Measurements from ENCODE around the gene LGALSL.

The LGALSL gene

DNA sequence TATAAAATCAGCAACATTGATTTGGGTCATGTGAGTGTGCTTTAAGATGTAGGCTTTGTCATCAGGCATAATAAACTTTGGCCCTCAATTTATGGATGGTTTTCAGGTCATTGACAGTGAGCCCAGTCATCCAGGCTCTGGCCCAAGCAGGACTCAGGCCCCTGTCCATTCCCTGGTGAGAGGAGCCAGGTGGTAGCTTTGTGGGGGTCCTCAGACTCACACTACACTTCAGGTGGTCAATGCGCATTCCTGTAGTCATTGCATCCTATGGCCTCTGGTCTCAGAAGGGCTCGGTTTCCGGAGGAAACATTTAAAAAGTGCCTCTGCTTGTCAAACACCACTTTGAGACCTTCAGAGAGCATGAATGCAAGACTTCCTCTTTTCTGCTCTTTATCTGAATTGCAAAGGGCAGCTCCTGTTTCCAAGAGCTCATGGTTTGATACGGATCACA is 20.2 kb downstream of the LGALSL start:
- no peak for DNase-seq

DNA sequence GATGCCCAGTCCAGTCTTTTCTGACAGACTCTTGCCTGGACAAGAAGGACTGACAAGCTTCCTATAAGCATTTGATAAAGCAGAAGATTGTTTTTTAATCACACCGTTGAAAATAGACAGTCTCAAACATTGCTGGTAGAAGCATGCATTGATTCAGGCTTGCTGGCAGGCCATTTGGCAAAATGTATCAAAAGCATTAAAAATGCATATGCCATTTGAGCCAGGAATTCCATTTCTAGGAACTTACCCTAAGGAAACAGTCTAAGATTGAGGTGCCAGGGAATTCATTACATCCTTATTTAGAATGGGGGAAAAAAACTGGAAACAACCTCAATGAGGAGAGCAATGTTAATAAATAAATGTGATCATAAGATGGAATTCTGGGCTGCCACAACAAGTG is 20.7 kb downstream of the LGALSL start:
- DNase-seq, result no peak

DNA sequence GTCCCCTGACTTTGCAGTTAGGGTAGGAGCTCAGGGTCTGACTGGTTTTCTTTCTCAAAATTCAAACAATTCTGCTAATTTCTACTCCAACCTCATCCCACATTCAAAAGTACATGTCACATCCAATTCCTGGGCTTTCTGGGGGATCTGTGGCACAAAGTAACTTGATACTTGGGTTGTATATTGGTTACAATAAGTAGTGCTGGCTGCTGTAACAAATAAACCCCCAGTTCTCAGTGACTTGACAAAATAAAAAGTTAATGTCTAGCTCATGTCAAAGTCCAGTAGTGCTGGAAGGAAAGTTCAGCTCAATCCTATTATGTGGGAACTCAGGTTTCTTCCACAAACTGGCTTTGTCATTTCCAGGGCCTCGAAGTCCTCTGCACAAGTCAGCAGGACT is 23.1 kb downstream of the LGALSL start:
- no peak for DNase-seq

DNA sequence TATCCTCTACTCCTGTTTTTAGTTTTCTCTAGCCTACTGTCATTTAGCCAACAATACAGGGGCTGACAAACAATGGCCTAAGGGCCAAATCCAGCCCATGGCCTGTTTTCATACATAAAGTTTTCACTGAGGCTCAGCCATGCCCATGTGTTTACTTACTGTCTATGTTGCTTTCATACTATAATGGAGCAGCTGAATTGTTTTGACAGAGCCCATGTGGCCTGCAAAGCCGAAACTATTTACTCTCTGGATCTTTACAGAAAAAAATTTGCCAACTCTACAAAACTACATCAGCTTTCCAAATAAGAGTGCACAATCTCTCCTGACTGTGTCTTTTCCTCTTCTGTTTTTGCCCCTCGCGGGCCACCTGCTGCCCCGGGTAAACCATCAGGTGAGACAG is 24.0 kb downstream of the LGALSL start:
- DNase-seq, result no peak

DNA sequence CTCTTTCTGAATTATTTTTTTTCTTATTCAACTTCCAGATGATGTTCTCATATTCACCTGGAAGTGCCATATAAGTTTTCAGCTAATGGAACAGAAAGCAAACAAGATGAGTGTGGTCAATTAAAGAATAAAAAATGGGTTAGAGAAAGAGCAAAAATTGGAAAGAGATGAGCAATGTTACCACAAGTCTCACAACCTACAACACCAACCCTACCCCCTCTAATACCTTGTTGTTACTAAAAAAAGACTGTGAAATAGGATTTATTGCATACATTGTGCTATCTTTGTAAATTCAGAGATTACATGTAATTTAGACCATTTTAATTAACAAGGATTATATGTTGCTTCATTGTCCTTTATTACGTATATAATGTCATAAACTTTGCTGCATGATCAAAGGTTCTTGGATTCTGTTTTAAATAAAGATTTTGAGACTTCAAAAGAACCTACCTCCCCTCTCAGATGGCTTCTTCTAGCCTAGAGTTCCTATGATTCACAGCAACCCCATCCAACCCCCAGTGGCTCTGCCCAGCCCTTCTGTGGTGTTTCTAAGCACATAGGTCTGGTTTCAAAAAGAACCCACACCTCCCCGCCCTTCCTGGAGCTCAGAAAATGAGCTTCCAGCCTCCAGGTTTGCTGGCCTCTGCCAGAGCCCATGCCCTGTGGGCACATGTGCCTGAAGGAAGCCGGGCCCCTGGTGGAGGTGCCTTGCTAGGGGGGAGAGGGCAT is 24.7 kb downstream of the LGALSL start:
- DNase-seq, result no peak

DNA sequence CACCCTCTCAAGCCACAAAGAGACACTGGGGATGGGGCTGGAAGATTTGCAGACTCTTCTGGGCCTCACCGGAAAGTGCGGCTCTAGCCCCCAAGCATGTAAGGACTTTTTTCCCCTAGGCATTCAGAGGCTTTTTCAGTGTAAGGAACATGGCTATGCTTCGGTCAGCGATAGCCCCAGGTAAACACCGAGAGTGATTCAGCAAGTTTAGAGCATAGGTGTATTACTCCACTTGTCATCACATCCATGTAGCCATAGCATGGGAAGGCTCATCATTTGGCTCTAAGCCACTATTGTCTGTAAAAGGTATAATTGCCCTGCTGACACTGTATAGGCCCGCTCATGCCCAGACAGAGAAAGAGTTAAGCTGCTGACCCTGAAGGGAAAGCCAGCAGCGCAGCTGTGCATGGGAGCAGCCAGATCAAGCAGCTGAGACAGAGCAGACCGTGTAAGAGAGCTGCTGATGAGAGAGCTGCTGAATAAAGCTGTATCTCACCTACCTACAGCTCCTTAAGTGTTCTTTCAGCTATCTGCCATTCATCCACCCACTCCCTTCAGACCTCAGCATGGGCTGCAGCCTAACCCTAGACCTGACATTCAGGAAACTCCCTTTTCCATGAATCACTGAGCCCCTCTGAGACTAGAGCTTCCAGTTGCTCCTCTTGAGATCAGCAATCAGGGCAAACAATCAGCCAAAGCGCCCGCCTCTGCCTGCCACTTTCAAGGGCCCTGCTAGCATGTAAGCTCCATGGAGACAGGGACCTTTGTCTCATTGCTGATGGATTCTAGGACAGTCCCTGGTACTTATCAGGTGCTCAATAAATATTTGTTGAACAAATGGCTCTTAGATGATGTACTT is 25.5 kb downstream of the LGALSL start:
- no peak for DNase-seq

DNA sequence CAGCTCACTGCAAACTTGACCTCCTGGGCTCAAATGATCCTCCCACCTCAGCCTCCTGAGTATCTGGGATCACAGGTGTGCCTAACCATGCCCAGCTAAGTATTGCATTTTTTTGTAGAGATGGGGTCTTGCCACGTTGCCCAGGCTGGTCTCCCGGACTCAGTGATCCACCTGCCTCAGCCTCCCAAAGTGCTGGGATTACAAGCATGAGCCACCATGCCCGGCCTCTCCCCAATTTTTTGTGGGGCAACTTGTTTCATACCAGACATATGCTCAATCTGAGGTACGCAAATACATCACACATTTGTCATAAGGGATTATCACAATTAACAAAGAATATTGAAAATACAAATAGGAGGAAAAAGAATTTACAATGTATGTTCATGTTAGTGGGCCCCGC is 27.7 kb downstream of the LGALSL start:
- no peak for DNase-seq

DNA sequence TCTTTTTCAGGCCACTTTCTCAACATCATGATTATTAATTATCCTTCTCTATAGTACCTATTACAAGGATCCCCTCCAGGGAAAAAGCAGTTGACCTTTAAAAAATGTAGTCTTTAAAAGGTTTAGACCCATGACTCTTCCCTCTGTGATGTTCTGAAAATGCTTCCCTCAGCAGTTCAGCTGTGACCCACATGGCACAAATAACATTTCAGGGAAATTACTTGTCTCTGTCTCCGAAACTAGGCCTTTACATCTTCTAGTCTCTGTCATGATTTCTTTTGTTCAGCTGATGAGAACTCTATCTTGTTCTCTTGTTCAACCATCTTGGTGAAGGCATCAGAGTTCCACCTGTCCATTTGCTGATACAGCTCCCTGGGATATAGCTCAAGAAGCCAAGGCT is 28.3 kb downstream of the LGALSL start:
- no peak for DNase-seq

DNA sequence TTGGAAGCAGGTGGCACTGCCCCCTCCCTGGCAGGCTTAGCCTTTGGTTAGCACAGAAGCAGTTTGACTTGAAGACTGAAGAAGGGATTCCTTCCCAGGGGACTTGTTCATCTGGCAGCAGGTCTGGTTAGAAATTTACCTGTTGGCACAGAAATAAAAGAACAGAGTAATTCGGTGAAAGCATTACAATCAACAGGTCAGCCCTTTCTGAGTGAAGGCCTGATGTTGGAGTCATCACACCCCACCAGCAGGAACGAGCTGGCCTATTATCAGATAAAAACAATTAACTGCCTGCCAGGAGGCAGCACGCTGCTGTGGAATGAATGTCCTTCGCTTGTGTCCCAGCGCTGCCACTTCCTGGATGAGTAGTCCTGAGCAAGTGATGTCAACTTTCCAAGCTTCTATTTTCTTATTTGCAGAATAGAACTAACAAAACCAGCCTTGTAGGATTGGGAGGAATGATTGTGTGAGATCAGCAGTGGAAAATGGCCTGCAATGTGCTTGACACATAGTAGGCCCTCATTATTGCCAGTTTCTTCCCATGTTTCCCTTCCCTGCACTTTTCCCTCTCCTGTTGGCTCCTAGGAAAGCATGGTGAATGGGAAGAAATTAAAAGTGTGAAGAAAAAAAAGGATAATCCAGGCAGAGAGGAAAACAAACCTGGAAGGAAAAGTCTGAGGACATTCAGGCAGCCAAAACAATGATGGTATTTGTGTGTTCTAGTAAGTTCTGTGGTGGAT is 29.0 kb downstream of the LGALSL start:
- no peak for DNase-seq

DNA sequence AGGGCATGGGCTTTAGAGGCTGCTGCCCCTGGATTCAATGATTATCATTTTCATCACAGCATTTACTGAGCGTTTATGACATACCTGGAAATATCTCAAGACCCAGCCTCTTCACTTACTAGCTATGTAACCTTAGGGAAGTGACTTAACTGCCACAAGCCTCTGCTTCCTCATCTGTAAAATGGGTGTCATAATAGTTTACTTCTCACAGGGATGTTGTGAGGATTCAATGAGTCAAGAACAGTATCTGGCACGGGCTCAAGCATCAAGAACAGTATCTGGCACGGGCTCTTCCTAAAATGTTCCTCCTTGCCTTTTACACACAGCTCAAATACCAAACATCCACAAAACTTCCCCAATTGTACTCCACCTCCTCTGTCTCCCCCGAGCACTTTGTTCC is 31.4 kb downstream of the LGALSL start:
- no peak for DNase-seq

DNA sequence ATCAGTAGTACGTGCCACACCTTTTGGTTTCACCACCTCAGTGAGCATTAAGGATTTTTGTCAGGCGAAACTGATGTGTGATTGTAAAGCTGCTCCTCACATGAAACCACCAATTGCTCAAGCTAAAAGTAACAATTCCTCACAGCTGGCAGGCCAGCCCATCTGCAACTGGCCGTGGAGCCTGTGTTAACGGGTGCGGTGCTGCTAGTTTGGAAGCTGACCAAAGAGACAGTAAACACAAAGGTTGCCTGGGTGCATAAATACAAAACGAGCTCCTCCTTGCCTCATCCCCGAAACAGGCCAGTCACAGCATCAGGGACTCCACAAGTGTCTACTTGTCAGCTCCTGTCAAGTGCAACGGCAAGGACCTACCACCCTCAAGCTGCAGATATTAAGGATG is 32.0 kb downstream of the LGALSL start:
- DNase-seq, result no peak

DNA sequence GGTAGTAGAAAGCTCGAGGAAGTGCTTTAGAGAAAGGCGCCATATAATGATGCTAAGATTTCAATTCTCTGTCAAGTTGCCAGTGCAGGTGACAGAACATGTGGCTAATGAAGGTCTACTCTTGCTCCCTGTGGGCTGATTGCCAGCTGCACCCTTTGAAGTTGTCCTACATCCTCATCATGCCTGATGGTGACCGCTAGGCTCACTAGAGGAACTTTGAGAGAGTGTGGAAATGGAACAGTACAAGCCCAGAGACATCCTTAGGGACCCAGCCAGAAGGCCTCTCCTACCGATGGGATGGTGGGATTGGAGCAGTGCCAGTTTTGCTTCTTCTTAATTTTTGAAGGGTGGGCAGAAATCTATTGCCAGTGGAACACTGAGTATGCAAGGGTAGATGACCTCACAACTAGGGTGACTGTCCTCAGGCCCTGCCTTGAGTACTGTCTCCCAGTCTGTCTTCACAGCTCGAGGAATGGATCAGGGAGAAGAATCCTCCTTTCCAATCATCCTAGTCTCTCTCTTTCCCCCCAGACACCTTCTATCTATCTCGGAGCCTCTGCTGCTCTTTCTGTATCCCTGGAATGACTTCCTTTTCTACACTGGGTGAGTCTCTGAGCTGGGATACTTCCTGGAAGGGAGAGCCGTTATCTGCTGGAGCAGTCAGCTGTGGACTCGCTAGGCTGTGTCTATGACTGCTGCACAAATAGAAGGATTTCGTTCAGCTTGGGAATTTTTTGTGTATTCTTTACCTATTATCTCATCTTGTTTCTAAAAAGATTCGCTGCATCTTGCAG is 33.5 kb downstream of the LGALSL start:
- no peak for DNase-seq

DNA sequence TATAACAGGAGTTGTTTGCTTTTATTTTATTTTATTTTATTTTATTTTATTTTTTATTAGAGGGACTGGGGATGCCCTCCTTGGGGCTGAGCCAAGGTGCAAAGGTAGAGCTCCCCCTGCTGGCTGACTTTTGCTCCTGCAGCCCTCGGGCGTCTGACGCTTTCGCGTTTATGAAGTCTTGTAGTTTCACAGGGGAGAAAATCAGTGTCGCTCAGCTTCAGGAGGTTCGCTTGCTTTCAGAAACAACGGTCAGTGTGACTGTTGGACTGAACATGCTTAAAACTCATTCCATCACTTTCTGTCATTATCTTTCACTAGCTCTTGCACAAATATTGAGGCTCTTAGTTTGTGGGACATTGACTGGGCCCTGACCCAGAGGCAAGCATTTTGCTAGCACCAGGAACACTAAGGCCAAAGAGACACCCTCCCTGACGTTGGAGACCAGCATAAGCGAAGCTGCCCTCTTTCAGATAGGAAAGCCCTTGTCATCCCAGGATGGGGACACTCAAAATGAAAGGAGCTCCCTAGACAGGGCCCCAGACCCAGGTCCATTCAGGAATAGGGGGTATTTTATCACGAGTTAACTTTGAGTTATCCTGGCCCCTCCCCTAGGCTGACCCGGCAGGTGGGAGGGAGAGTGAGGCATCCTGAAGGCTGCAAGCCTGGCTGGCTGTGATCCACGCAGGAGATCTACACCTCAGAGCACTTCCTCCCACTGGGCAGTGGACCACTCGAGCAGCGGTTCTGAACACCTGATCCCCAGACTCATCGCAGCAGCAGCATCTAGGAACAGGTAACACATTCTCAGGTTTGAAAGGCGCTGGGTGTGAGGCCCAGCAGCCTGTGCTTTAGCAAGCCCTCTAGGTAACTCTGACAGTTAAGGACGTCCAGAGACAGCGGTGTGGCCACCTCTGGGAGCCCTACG is 34.4 kb downstream of the LGALSL start:
- DNase-seq, result peak; percentile 75

DNA sequence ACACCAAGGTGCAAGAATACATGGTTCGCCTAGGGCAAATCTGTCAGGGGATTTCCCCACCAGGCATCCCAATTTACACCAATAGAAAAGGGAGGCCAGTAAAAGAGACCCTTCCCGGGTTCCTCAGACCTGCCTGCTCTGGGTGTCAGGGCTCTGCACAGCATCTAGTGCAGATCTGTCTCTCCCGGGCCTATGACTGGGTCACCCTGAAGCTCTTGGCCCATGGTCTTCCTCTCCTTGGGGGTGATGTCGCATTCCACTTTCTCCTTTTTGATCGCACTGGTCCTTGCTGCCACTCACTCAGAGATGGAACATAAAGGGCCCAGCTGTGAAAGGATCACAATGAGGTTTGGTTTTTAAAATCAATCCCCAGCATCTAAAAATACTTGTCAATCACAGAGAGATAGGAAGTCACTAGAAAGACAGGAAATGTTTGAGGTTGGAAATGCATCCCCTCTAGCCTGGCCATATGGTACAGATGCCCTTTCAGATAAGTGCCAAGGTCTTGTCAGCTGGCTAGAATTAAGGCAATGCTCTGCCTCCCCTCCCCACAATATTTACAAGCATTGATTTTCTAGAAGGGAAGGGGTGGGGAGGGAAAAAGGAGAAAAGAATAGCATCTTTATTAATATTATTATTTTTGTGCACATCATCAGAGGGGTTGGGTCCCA is 35.3 kb downstream of the LGALSL start:
- DNase-seq, result no peak

DNA sequence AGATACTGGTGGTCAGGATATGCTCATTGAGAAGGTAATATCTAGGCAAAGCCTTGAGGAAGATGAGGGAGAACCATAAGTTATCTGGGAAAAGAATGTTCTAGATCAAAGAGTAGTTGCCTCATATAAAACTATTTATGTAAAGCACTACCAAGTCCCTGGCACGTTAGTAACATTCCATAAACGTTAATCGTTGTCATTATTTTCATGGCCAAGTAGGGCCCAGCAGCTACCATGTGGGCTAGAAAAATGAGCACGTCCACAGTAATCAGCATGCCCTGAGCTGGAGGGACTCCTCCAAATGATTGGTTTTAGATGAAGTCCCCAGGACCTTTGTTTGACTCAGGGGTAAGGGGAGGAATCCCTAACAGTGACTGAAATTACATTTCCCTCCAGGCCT is 37.5 kb downstream of the LGALSL start:
- no peak for DNase-seq

DNA sequence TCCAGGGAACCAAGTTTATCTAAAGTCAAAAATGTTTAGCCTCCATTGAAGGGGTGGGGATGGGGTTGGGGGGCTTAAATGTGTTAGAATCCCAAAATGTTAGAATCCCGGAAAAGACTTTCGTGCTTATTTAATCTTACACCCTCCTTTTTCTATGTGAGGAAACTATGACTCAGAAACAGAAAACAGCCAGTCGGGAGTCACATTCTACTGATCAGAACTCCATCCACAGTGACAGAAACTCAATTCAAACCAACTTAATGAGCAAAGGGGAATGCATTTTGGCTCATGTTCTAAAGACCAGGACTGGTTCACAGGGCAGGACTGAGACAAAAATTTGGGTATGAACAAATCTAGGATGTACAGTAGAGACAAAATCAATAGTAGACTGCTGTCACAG is 38.3 kb downstream of the LGALSL start:
- DNase-seq, result no peak

DNA sequence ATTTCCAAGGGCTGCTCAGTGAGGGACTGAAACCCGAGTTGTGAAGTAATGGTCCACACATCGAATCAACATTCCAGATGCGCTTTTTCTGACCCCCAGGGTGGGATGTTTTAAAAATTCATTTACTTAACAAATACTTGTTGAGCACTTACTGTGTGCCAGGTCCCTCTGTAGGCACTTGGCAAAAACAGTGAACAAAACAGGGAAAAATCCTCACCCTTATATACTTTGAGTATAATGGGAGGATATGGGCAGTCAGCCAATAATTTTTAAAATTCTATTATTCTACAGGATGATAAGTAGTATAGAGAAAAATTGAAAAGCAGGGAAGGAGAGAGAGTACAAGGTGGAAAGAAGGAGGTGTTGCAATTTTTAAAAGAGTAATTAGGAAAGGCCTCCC is 38.9 kb downstream of the LGALSL start:
- no peak for DNase-seq

DNA sequence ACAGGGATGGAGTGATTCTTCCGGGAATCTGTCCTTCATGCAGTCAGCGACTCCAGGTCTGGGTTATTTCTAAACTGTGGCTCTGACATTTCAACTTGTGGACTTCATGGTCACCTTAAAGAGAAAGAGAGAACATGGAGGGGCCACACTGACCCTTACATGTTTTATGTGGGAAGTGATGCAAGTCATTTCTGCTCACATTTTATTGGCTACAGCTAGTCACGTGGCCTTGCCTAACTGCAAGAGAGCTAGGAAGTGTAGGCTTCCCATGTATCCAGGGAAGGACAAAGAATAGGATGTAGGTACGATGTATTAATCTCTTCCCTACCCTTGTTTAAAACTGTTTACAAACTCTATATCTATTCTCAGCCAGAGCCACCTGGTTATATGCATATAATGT is 39.8 kb downstream of the LGALSL start:
- no peak for DNase-seq

DNA sequence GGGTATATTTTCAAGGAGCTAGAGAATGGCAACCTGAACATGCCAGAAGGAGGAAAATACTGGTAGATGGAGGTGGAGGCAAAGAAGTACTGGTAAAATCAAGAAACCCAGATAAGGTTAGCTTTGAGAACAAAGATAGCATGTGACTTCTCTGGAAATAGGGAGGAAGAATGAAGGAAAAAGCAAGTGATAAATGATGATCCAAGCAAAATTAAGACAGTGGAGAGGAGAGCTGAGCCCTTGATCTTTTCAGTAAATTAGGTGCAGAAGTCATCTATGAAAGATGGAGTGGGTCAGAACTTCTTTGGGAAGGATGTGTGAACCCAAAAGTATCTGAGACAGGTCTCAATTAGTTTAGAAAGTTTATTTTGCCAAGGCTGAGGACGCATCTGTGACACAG is 44.5 kb downstream of the LGALSL start:
- DNase-seq, result no peak

DNA sequence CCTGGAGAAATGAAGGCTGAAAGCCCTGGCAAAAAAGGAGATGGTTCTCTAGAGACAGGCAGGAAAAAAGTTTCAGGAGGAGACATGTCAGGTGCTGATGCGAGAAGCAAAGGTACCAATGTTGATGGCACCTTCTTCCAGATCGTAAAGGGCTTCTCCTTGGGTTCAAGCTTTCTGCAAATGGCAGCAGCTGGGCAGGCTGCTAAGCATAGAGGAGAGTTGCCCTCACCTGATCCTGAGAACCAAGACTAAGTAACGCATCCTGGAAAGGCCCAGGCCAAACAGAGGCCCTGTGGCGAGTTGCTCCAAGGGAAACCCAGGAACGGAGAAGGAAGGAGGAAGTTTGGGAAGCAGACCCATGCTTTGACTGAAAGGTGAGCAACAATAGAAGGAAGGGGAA is 46.6 kb downstream of the LGALSL start:
- DNase-seq, result no peak

DNA sequence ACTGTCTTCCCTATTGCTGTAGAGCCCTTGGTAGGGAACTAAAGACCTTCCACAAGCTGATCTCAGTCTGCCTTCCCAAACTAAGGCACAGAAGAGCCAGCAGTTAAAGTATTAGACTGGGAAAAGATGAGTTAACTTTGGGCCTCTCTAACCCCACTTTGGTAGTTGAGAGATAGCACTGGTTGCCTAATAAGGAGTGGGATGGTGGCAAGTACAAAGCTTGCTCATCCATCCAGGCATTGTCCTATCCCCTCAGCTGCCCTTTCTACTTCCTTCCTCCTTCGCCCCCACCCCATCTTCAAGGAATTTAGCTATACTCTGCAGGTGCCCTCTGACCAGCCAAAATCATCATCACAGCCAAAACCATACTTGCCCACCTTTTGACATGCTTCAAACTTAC is 48.0 kb downstream of the LGALSL start:
- DNase-seq, result no peak
